ENCODE results near the gene CCR6.

DNA sequence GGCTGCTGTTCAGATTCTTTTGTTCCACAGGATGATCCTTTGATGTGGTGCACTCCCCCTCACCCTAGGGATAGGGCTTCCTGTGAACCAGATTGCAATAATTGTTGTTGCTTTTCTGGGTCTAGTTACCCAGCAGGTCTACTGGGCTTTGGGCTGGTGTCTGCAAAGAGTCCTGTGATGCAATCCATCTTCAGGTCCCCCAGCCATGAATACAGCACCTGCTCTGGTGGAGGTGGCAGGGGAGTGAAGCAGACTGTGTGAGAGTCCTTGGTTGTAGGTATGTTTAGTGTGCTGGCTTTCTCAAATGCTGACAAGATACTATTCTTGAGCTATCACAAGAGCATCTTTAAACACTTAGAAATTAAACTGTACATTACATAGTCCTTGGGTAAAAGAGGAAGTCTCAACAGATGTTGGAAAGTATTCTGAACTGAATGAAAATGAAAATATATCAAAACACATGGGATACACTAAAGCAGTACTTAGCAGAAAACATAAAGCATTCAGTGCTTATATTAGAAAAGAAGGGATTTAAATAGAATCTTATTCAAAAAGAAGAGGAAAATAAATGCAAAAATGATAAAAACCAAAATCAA is 49.1 kb upstream of the CCR6 start:
- TF ChIP-seq EZH2 (IDR thresholded peaks at IDR 0.05; ENCODE audit: borderline replicate concordance, low read depth, low read length, severe bottlenecking) = no peak
- TF ChIP-seq, protein P1, sequence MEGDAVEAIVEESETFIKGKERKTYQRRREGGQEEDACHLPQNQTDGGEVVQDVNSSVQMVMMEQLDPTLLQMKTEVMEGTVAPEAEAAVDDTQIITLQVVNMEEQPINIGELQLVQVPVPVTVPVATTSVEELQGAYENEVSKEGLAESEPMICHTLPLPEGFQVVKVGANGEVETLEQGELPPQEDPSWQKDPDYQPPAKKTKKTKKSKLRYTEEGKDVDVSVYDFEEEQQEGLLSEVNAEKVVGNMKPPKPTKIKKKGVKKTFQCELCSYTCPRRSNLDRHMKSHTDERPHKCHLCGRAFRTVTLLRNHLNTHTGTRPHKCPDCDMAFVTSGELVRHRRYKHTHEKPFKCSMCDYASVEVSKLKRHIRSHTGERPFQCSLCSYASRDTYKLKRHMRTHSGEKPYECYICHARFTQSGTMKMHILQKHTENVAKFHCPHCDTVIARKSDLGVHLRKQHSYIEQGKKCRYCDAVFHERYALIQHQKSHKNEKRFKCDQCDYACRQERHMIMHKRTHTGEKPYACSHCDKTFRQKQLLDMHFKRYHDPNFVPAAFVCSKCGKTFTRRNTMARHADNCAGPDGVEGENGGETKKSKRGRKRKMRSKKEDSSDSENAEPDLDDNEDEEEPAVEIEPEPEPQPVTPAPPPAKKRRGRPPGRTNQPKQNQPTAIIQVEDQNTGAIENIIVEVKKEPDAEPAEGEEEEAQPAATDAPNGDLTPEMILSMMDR (IDR thresholded peaks at IDR 0.05; ENCODE audit: extremely low read depth in 1 of 2, insufficient read depth in 1 of 2, low read depth in 1 of 2, low read length in 2 of 2) = no peak

Data from endothelial cell of umbilical vein (primary cell).